ENCODE data around the gene USP54. TPM values are rescaled to one million over a fixed set of nuclear protein-coding genes. Genes with fewer than 3 reads are reported as not detected.
A peak's percentile ranks its signal among the peaks of the same experiment; 100 is the strongest.

USP54 gene
- total RNA-seq, 1 experiment from 2014 or later, result 45.8 TPM

DNA sequence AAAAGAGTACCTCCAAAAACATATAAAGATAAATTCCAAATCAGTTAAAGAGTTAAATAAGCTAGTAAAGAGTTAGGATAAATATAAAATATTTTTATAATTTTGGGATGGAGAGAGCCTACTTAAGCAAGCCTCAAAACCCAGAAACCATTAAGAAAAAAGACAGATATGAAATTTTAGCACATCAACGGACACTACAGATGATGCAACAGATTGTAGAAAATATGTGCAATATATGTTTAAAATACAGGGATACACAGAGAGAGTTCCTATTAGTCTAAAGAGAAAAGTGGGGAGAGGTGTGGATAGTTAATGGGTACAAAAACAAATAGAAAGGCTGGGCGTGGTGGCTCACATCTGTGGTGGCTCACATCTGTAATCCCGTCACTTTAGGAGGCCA, 23.6 kb upstream of the USP54 start:
- H3K27me3 Mint-ChIP-seq (ENCODE audit: insufficient read depth, unreplicated experiment), result no peaks in the 10 kb centered on the region

DNA sequence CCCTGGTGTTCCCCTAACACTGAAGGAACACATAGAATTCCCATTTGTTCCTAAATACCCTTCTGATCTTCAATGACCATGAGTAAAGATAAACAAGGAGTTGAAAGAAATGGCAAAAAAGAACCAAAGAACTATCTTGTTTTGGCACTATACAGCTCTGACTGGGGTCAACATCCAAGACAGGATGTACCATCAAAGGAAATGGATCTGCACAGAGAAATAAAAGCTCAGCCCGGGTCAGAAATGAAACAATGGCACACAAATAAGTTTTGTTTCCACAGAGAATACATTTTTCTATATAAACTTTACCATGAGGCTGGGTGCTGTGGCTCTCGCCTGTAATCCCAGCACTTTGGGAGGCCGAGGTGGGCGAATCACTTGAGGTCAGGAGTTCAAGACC, 18.0 kb upstream of the USP54 start:
- ChIA-PET CTCF (no interaction called here), POLR2A (no interaction called here)
- no TSS peak for BruUV-seq (replicated peaks)
- intact Hi-C loops (cut with micrococcal nuclease; ENCODE audit: unreplicated experiment), result no loop called here
- TF ChIP-seq, protein P1, sequence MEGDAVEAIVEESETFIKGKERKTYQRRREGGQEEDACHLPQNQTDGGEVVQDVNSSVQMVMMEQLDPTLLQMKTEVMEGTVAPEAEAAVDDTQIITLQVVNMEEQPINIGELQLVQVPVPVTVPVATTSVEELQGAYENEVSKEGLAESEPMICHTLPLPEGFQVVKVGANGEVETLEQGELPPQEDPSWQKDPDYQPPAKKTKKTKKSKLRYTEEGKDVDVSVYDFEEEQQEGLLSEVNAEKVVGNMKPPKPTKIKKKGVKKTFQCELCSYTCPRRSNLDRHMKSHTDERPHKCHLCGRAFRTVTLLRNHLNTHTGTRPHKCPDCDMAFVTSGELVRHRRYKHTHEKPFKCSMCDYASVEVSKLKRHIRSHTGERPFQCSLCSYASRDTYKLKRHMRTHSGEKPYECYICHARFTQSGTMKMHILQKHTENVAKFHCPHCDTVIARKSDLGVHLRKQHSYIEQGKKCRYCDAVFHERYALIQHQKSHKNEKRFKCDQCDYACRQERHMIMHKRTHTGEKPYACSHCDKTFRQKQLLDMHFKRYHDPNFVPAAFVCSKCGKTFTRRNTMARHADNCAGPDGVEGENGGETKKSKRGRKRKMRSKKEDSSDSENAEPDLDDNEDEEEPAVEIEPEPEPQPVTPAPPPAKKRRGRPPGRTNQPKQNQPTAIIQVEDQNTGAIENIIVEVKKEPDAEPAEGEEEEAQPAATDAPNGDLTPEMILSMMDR (IDR thresholded peaks at IDR 0.05; ENCODE audit: insufficient read depth in 1 of 2, low read depth in 1 of 2, low read length in 1 of 2, severe bottlenecking in 1 of 2, unreplicated experiment in 1 of 2), result no peak
- Histone ChIP-seq H3K4me1 (no peaks in the 10 kb centered on the region), H3K4me3 (ENCODE audit: low read depth, low read length) (no peak overlapping the region), H3K27me3 (replicated peaks; ENCODE audit: control insufficient read depth, insufficient read depth, low read length) (no peaks in the 10 kb centered on the region), H3K9me3 (no peaks in the 10 kb centered on the region), H3K36me3 (ENCODE audit: control insufficient read depth, insufficient read depth, low read length) (no peaks in the 10 kb centered on the region)
- no peaks in the 10 kb centered on the region for H3K9me3 Mint-ChIP-seq (ENCODE audit: unreplicated experiment)
- H3K4me3 Mint-ChIP-seq (ENCODE audit: unreplicated experiment), result no peak overlapping the region
- no peak overlapping the region for H3K27ac Mint-ChIP-seq (ENCODE audit: unreplicated experiment)
- DNase-seq, result no peak
- no peaks in the 10 kb centered on the region for H3K27me3 Mint-ChIP-seq (ENCODE audit: insufficient read depth, unreplicated experiment)
- H3K4me1 Mint-ChIP-seq (ENCODE audit: low read depth, unreplicated experiment), result no peaks in the 10 kb centered on the region
- peaks cover 7% of the 10 kb centered on the region for H3K36me3 Mint-ChIP-seq (ENCODE audit: insufficient read depth, unreplicated experiment)

More for the DNA sequence above, 23.6 kb upstream of the USP54 start:
- H3K4me3 ChIP-seq (ENCODE audit: low read depth, low read length), result no peak overlapping the region
- H3K36me3 ChIP-seq (ENCODE audit: control insufficient read depth, insufficient read depth, low read length), result no peaks in the 10 kb centered on the region
- Mint-ChIP-seq H3K9me3 (ENCODE audit: unreplicated experiment) (no peaks in the 10 kb centered on the region), H3K4me3 (ENCODE audit: unreplicated experiment) (no peak overlapping the region), H3K36me3 (ENCODE audit: insufficient read depth, unreplicated experiment) (no peaks in the 10 kb centered on the region), H3K27ac (ENCODE audit: unreplicated experiment) (no peak overlapping the region), H3K4me1 (ENCODE audit: low read depth, unreplicated experiment) (no peaks in the 10 kb centered on the region)
- ChIA-PET POLR2A (no interaction called here), CTCF (no interaction called here)
- no peaks in the 10 kb centered on the region for H3K27me3 ChIP-seq (replicated peaks; ENCODE audit: control insufficient read depth, insufficient read depth, low read length)
- no TSS peak for BruUV-seq (replicated peaks)
- intact Hi-C loops (cut with micrococcal nuclease; ENCODE audit: unreplicated experiment), result no loop called here
- TF ChIP-seq, protein P1 (IDR thresholded peaks at IDR 0.05; ENCODE audit: insufficient read depth in 1 of 2, low read depth in 1 of 2, low read length in 1 of 2, severe bottlenecking in 1 of 2, unreplicated experiment in 1 of 2), result no peak
- DNase-seq, result no peak
- no peaks in the 10 kb centered on the region for H3K4me1 ChIP-seq
- no peaks in the 10 kb centered on the region for H3K9me3 ChIP-seq

DNA sequence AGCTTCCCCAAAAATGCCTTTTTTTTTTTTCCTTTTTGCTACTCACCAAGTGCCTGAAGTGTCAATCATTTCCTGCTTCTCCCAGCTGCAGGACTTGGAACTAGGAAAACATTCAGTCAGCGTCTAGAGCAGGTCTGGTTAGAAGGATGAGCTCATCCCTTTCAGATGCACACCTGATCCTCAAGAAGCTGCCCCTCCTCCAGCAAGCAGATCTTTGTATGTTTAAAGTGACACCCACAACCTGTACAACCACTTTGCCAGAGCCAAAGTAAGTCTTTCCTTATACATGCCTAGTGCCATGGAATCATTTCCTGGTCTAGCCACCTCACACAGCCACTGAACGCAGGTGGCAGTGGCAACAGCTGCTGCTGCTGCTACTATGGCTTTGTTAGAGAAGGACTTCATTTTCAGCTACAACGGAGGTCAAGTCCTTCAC, 10.4 kb upstream of the USP54 start:
- Mint-ChIP-seq H3K27me3 (ENCODE audit: insufficient read depth, unreplicated experiment) (no peaks in the 10 kb centered on the region), H3K4me1 (ENCODE audit: low read depth, unreplicated experiment) (peaks cover 12% of the 10 kb centered on the region), H3K4me3 (ENCODE audit: unreplicated experiment) (peak overlapping the region; percentile 57), H3K27ac (ENCODE audit: unreplicated experiment) (peak overlapping the region; percentile 88), H3K36me3 (ENCODE audit: insufficient read depth, unreplicated experiment) (peaks cover 7% of the 10 kb centered on the region), H3K9me3 (ENCODE audit: unreplicated experiment) (no peaks in the 10 kb centered on the region)
- no TSS peak for BruUV-seq (replicated peaks)
- TF ChIP-seq, protein P1 (IDR thresholded peaks at IDR 0.05; ENCODE audit: insufficient read depth in 1 of 2, low read depth in 1 of 2, low read length in 1 of 2, severe bottlenecking in 1 of 2, unreplicated experiment in 1 of 2), result no peak
- intact Hi-C loops (cut with micrococcal nuclease; ENCODE audit: unreplicated experiment), result loop anchor here (1.0 to 2.0 kb wide), 2 partner anchors 9 to 23 kb away; no protein-coding TSS in a partner anchor
- Histone ChIP-seq H3K4me3 (ENCODE audit: low read depth, low read length) (no peak overlapping the region), H3K36me3 (ENCODE audit: control insufficient read depth, insufficient read depth, low read length) (no peaks in the 10 kb centered on the region; the same call in 1 of the 2 replicates), H3K27me3 (replicated peaks; ENCODE audit: control insufficient read depth, insufficient read depth, low read length) (no peaks in the 10 kb centered on the region), H3K9me3 (no peaks in the 10 kb centered on the region), H3K4me1 (peaks cover 18% of the 10 kb centered on the region)
- ChIA-PET POLR2A (interaction anchor here (0.6 to 1.5 kb wide), 6 partner anchors 10 to 1963 kb away, joined by 3 to 11 read pairs (median 6); partner anchors contain the start of genes PPP3CB and USP54), CTCF (interaction anchor here (0.7 to 1.5 kb wide), 4 partner anchors 10 to 72 kb away, joined by 3 to 12 read pairs (median 4); partner anchors contain the start of gene USP54)
- peak; percentile 77 to 81 for DNase-seq

Data from Caco-2 (cell line).